K562 (cell line): ENCODE measurements around the gene ZNF652. TPM values are rescaled to one million over a fixed set of nuclear protein-coding genes. Genes with fewer than 3 reads are reported as not detected.
A peak's percentile ranks its signal among the peaks of the same experiment; 100 is the strongest.

Source experiments
- GABPB1 ChIP-seq: sonication (generic); formaldehyde crosslinking; IDR thresholded peaks from 2 replicates; pipeline ENCODE4 v1.8.0; 2022; ENCODE audit warnings: mild to moderate bottlenecking, missing genetic modification reagents
- REST ChIP-seq, 2 experiments: fragments of 450-650 bp; formaldehyde crosslinking in 1 of 2; IDR thresholded peaks; 2 replicates each; pipeline versions ENCODE4 v1.4.0 to v1.6.1; 2014 to 2020; ENCODE audit warnings: mild to moderate bottlenecking in 2 of 2, borderline replicate concordance in 1 of 2, low read depth in 1 of 2
- polyA plus RNA-seq, 8 experiments: library from polyadenylated mRNA; depleted of rRNA in 4 of 8; stranded (reverse) in 5 of 8; unstranded in 3 of 8; fragments of >200 nt; fragmentation: Nextera tagmentation in 2 of 8; fragmentation: Illumina TruSeq in 1 of 8; extraction: Ambion mirVana in 2 of 8; extraction: Trizol in 1 of 8; gene quantifications; 2 replicates each; pipeline versions ENCODE4 v1.2.1 to v1.2.3, GENCODE V29; 2011 to 2014; ENCODE audit warnings: inconsistent platforms in 1 of 8, missing spikeins in 1 of 8
- total RNA-seq, 7 experiments: library from RNA; depleted of rRNA in 6 of 7; stranded (reverse); fragments of >200 nt in 6 of 7; fragmentation: Illumina TruSeq in 2 of 7; extraction: Trizol in 2 of 7; gene quantifications; 2 replicates each; pipeline versions ENCODE4 v1.2.1 to v1.2.3, GENCODE V29; 2011 to 2021; ENCODE audit warnings: low replicate concordance in 1 of 7

The ZNF652 gene
- total and polyA plus RNA-seq, 9 of the 15 experiments (the other 6 are each of a cell fraction or from before 2014, with no cell fraction given) = 5.1 to 15.5 (median 7.8) TPM

GRCh38 chr17:49290690-49291359 lies 71.2 kb downstream of the ZNF652 start (continued):
- TF ChIP-seq REST (IDR thresholded peaks at IDR 0.05; ENCODE audit: borderline replicate concordance) = peak; percentile 62; the same call in 1 of the 2 replicates
- no peak for TF ChIP-seq REST (CRISPR knock-in tag; IDR thresholded peaks at IDR 0.05; ENCODE audit: low read depth)
- no peak for TF ChIP-seq GABPB1 (CRISPR knock-in tag)
